Measurements from ENCODE around the gene FAM131C.
A peak's percentile ranks its signal among the peaks of the same experiment; 100 is the strongest.

Gene FAM131C

DNA sequence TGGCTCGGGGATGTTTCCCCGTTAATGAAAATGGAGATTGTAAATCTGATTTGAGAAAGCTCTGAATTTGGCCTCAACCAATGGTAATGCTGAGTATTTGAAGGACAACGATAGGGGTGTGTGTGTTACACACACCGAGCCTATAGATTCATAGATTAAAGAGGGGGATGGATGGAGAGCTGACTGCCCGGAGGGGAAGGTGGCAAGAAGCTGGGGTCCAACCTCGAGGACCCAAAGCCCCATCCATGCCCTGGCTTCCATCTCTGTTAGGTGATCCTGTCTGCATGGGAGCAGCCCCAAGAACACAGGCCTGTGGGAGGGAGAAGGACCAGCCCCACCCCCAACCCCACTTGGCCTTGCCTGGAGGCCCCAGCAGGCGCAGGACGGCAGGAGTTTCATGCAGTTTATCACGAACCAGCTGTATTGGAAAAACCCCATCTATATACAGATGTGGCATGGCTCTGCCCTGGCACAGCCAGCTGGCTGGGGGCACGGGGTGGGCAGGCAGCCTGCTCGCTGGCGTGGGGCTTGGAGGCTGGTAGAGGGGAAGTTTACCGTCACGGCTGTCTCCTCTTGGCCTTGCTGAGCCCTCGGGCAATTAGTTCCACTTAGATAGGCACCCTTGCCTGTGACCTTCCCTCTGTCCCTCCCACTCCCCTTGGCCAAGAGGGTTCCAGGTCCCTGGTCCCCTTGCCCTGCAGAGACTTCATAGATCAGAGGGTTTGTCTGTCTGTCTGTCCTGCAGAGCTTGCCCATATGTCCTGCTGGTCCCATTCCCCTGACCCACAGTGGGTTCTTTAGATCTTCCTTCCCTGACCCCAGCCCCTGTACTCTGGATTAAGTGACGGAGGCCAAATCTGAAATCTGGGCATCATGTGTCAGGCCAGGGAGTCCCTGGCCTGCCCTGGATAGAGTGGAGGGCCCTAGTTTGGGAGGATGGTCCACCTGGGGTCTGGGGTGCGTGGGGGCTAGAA lies 58.7 kb downstream of the FAM131C start:
- DNase-seq = no peak

- no peak for DNase-seq
Measured at GRCh38 chr1:16013908-16014258, 59.6 kb downstream of the FAM131C start.

DNA sequence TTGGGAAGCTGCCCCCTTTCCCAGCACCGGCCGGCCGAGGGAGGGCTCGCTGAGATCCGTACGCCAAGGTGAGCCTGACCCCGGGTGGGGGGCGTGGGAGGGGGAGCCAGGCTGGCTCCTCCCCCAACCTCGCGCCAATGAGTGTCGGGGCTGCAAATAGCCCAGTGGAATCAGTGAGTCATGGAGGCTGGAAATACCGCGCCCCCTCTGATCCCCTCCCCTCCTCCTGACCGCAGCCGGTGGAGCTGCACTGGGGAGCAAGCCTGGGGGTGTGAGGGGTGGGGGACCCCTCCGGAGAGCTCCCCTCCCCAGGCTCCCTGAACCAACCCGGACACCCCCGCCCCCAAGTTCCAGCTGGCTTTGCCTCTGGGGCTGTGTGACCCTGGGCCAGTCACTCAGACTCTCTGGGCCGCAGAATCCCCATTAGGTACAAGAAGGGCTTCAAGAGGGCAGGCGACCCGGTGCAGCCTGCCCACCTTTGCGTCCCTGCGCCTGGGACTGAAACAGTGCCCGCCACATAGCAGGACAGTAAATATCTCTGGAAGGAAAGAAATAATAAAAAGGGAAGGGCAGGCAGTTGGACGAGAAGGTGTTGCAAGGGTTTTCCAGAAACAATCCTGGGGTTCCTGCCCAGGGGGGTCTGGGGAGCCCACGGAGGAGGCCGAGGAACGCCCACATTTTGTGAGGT lies 60.1 kb downstream of the FAM131C start:
- no peak for DNase-seq

GRCh38 chr1:16012590-16013219 lies 60.7 kb downstream of the FAM131C start:
- no peak for DNase-seq

GRCh38 chr1:16011936-16012589 lies 61.4 kb downstream of the FAM131C start:
- no peak for DNase-seq

DNA sequence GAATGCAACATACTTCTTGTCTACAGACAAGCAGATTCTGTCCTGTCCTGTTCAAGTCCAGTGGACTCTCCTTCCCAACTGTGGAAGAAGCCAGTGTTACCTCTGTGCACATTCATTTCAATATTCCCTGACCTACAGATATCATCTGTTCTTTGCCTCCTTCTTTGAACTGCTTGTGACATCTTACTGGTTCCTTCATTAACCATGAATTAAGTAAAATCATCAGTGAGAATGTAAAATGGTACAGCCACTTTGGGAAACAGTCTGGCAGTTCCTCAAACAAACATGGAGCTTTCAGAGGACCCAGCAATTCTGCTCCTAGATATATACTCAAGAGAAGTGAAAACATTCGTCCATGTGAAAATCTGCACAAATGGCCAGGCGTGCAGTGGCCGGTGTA lies 62.6 kb downstream of the FAM131C start:
- DNase-seq = no peak

DNA sequence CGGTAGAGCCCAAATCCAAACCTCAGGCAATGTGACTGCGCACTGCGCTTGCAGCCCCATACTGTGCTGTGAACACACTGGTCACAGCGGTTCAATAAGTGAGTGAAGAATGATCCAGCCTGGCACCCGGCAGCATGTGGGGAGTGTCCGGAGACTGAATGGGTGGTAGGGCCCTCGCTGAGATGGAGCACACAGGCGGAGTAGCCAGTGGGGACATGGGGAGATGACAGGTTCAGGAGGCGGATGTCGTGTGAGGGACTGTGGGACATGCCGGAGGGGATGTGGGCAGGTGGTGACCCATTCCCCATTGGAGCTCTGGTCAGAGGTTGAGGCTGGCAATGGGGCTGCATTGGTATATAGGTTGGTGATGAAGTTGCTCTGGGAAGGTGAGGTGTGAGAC lies 63.8 kb downstream of the FAM131C start:
- DNase-seq = no peak

DNA sequence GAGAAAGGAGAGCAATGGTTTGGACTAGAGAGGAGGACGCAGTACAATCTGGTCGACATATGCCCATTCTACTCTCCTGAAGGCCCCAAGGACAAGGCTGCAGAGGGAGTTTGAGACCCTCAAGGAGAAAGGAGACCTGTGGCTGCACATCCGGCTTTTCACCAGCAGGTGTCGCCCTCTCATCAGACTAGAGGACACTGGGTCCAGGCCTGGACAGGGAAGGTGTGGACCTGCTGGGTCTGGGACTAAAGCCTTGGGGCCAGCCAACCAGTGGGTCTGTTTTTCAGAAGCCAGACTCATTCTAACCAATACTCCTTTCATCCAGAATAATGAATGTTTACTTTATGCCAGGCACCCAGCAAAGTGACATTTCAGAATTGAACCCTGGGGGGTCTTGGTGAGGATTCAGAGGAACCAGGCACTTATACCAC lies 64.4 kb downstream of the FAM131C start:
- peak; percentile 69 for DNase-seq
